ENCODE measurements around the gene TRAK1. TPM values are rescaled to one million over a fixed set of nuclear protein-coding genes. Genes with fewer than 3 reads are reported as not detected.
A peak's percentile ranks its signal among the peaks of the same experiment; 100 is the strongest.

Gene TRAK1
- polyA plus RNA-seq, 3 donors = 6.6 to 40.8 (median 7.0) TPM

- no peak for DNase-seq
- peaks cover 38 to 68% of the 10 kb centered on the region in 2 donors for H3K36me3 ChIP-seq (replicated peaks in 1 of 2; ENCODE audit: control insufficient read depth in 1 of 2, insufficient read depth in 2 of 2, low read length in 2 of 2)
- H3K36me3 Mint-ChIP-seq = peaks cover 51 to 59% of the 10 kb centered on the region in 2 donors
- peak overlapping the region in 1 of 7 donors; percentile 11 for H3K27ac Mint-ChIP-seq
- no peak overlapping the region for H2AFZ ChIP-seq (ENCODE audit: insufficient read depth, low read depth, low read length, poor library complexity, severe bottlenecking)
- H3K79me2 ChIP-seq (ENCODE audit: insufficient read depth, low read length) = peaks cover 19% of the 10 kb centered on the region
- H3K27me3 ChIP-seq (ENCODE audit: control insufficient read depth in 2 of 2, insufficient read depth in 2 of 2, low read length in 2 of 2) = no peaks in the 10 kb centered on the region
- no peaks in the 10 kb centered on the region for H3K4me1 ChIP-seq (ENCODE audit: control insufficient read depth in 1 of 2, insufficient read depth in 2 of 2, low read length in 2 of 2)
- TF ChIP-seq, protein P1, sequence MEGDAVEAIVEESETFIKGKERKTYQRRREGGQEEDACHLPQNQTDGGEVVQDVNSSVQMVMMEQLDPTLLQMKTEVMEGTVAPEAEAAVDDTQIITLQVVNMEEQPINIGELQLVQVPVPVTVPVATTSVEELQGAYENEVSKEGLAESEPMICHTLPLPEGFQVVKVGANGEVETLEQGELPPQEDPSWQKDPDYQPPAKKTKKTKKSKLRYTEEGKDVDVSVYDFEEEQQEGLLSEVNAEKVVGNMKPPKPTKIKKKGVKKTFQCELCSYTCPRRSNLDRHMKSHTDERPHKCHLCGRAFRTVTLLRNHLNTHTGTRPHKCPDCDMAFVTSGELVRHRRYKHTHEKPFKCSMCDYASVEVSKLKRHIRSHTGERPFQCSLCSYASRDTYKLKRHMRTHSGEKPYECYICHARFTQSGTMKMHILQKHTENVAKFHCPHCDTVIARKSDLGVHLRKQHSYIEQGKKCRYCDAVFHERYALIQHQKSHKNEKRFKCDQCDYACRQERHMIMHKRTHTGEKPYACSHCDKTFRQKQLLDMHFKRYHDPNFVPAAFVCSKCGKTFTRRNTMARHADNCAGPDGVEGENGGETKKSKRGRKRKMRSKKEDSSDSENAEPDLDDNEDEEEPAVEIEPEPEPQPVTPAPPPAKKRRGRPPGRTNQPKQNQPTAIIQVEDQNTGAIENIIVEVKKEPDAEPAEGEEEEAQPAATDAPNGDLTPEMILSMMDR (IDR thresholded peaks at IDR 0.05) = no peak
- H3K9me3 Mint-ChIP-seq = no peaks in the 10 kb centered on the region
- no peaks in the 10 kb centered on the region for H3K4me1 Mint-ChIP-seq
- no peak overlapping the region for H3K9ac ChIP-seq (ENCODE audit: insufficient read depth, low read length, poor library complexity, severe bottlenecking)
- no peak overlapping the region for H3K4me2 ChIP-seq (replicated peaks; ENCODE audit: extremely low read depth, low read length, poor library complexity, severe bottlenecking)
- H3K4me3 Mint-ChIP-seq = no peak overlapping the region
- peaks cover 0 to 2% (median 0%) of the 10 kb centered on the region in 3 donors for H3K27me3 Mint-ChIP-seq (ENCODE audit: low read depth in 3 of 3)
- WGBS (ENCODE audit: insufficient coverage) = 98% methylated on average over 13 of the region's 18 CpGs
- H3K4me3 ChIP-seq (replicated peaks in 1 of 3; ENCODE audit: low read depth in 2 of 3, low read length in 3 of 3) = no peak overlapping the region
- H3K9me3 ChIP-seq (replicated peaks in 1 of 2; ENCODE audit: control insufficient read depth in 1 of 2, insufficient read depth in 1 of 2, low read length in 2 of 2) = no peaks in the 10 kb centered on the region
- intact Hi-C loops (cut with micrococcal nuclease) = no loop called here
- H4K20me1 ChIP-seq (ENCODE audit: insufficient read depth, low read length) = peaks cover 52% of the 10 kb centered on the region
- no peak overlapping the region for H3K27ac ChIP-seq (ENCODE audit: low read depth in 1 of 2, low read length in 2 of 2)
These were observed 38.1 kb downstream of the TRAK1 start for GRCh38 chr3:42129014-42129953.

GRCh38 chr3:42130007-42130328, 38.8 kb downstream of the TRAK1 start:
- no peak for DNase-seq
- Mint-ChIP-seq H3K27ac (peak overlapping the region in 1 of 7 donors; percentile 77), H3K4me1 (no peaks in the 10 kb centered on the region), H3K36me3 (peaks cover 47 to 53% of the 10 kb centered on the region in 2 donors), H3K9me3 (no peaks in the 10 kb centered on the region), H3K4me3 (no peak overlapping the region), H3K27me3 (ENCODE audit: low read depth in 3 of 3) (peaks cover 0 to 2% (median 0%) of the 10 kb centered on the region in 3 donors)
- Histone ChIP-seq H3K9me3 (replicated peaks in 1 of 2; ENCODE audit: control insufficient read depth in 1 of 2, insufficient read depth in 1 of 2, low read length in 2 of 2) (no peaks in the 10 kb centered on the region), H3K4me1 (ENCODE audit: control insufficient read depth in 1 of 2, insufficient read depth in 2 of 2, low read length in 2 of 2) (no peaks in the 10 kb centered on the region), H4K20me1 (ENCODE audit: insufficient read depth, low read length) (peaks cover 48% of the 10 kb centered on the region), H3K9ac (ENCODE audit: insufficient read depth, low read length, poor library complexity, severe bottlenecking) (no peak overlapping the region), H3K4me3 (replicated peaks in 1 of 3; ENCODE audit: low read depth in 2 of 3, low read length in 3 of 3) (no peak overlapping the region), H2AFZ (ENCODE audit: insufficient read depth, low read depth, low read length, poor library complexity, severe bottlenecking) (no peak overlapping the region), H3K4me2 (replicated peaks; ENCODE audit: extremely low read depth, low read length, poor library complexity, severe bottlenecking) (no peak overlapping the region), H3K36me3 (replicated peaks in 1 of 2; ENCODE audit: control insufficient read depth in 1 of 2, insufficient read depth in 2 of 2, low read length in 2 of 2) (peaks cover 38 to 62% of the 10 kb centered on the region in 2 donors), H3K79me2 (ENCODE audit: insufficient read depth, low read length) (peaks cover 13% of the 10 kb centered on the region), H3K27me3 (ENCODE audit: control insufficient read depth in 2 of 2, insufficient read depth in 2 of 2, low read length in 2 of 2) (no peaks in the 10 kb centered on the region), H3K27ac (ENCODE audit: low read depth in 1 of 2, low read length in 2 of 2) (no peak overlapping the region)
- TF ChIP-seq, protein P1 (IDR thresholded peaks at IDR 0.05) = no peak
- WGBS (ENCODE audit: insufficient coverage) = no CpG with 5 or more reads among the region's 1 CpG
- intact Hi-C loops (cut with micrococcal nuclease) = no loop called here

All from CD14-positive monocyte (primary cell).